ENCODE data around the gene ENOX1. TPM values are rescaled to one million over a fixed set of nuclear protein-coding genes. Genes with fewer than 3 reads are reported as not detected.

The ENOX1 gene
- total RNA-seq, 1 donor from 2014 or later, result 1.7 TPM

DNA sequence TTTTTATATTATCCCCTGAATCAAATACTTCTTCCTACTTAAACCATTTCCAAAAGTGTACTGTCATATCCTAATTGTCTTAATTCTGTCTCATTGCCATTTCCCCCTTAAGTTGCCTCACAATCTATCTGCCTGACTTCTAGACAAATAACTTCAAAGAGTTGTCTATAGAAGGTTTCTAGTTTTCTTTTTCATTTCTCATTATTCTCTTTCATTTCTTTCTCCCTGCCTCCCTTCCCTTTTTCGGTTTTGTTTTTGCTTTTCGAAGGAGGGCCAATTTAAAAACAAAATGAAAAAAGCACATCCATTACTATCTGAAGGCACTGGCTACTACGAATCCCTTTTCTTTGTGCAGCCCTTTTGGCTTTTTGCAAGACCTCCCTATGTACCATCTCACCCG is 396.2 kb downstream of the ENOX1 start:
- no peak for DNase-seq (ENCODE audit: low spot score)
- TF ChIP-seq, protein P1, sequence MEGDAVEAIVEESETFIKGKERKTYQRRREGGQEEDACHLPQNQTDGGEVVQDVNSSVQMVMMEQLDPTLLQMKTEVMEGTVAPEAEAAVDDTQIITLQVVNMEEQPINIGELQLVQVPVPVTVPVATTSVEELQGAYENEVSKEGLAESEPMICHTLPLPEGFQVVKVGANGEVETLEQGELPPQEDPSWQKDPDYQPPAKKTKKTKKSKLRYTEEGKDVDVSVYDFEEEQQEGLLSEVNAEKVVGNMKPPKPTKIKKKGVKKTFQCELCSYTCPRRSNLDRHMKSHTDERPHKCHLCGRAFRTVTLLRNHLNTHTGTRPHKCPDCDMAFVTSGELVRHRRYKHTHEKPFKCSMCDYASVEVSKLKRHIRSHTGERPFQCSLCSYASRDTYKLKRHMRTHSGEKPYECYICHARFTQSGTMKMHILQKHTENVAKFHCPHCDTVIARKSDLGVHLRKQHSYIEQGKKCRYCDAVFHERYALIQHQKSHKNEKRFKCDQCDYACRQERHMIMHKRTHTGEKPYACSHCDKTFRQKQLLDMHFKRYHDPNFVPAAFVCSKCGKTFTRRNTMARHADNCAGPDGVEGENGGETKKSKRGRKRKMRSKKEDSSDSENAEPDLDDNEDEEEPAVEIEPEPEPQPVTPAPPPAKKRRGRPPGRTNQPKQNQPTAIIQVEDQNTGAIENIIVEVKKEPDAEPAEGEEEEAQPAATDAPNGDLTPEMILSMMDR (IDR thresholded peaks at IDR 0.05; ENCODE audit: unreplicated experiment), result no peak
- no peaks in the 10 kb centered on the region for H3K9me3 Mint-ChIP-seq (ENCODE audit: unreplicated experiment)
- H3K4me1 Mint-ChIP-seq (ENCODE audit: unreplicated experiment), result no peaks in the 10 kb centered on the region
- peaks cover 2% of the 10 kb centered on the region for H3K27me3 Mint-ChIP-seq (ENCODE audit: unreplicated experiment)
- no peak overlapping the region for H3K4me3 Mint-ChIP-seq (ENCODE audit: unreplicated experiment)
- H3K27ac Mint-ChIP-seq (ENCODE audit: unreplicated experiment), result no peak overlapping the region
- no peaks in the 10 kb centered on the region for H3K36me3 Mint-ChIP-seq (ENCODE audit: low read depth, unreplicated experiment)

DNA sequence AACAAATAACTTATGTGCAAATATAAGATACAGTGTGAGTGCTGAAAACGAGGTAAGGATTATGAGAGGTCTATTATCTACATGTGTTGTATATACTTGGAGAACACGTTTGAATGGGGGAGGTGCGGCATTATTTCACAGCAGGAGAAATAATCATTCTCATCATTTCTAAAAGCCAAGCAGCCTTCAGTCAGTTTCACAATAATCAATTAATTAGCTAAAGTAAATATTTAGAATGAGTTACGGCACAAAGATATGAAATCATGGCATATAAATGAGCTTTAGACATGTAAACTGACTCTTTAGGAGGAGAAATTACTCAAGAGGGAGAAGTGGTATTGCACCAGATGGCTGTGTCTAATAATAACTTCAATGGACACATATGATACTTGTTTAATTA is 396.8 kb downstream of the ENOX1 start:
- H3K4me1 Mint-ChIP-seq (ENCODE audit: unreplicated experiment), result no peaks in the 10 kb centered on the region
- no peak overlapping the region for H3K4me3 Mint-ChIP-seq (ENCODE audit: unreplicated experiment)
- TF ChIP-seq, protein P1 (IDR thresholded peaks at IDR 0.05; ENCODE audit: unreplicated experiment), result no peak
- no peaks in the 10 kb centered on the region for H3K9me3 Mint-ChIP-seq (ENCODE audit: unreplicated experiment)
- H3K27ac Mint-ChIP-seq (ENCODE audit: unreplicated experiment), result no peak overlapping the region
- H3K36me3 Mint-ChIP-seq (ENCODE audit: low read depth, unreplicated experiment), result no peaks in the 10 kb centered on the region
- no peak for DNase-seq (ENCODE audit: low spot score)
- no peaks in the 10 kb centered on the region for H3K27me3 Mint-ChIP-seq (ENCODE audit: unreplicated experiment)

DNA sequence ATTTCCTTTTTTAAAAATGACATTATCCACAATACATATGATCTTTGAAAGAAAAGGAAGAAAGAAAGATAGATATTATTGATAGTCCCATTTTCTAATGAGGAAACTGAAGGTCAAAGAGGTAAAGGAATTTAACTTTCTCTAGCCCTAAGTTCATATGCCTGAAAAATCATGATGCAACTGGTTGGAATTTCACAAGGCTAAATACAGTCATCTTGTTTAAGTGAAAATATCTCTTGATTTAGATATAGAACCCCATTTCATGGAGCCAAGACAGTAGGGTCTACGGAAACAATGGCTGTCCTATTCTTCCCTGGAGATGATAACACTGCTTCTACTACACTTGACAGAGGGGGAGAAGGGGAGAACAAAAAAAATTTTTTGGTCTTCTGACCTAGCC is 397.2 kb downstream of the ENOX1 start:
- no peak for DNase-seq (ENCODE audit: low spot score)
- Mint-ChIP-seq H3K9me3 (ENCODE audit: unreplicated experiment) (no peaks in the 10 kb centered on the region), H3K27me3 (ENCODE audit: unreplicated experiment) (no peaks in the 10 kb centered on the region), H3K4me3 (ENCODE audit: unreplicated experiment) (no peak overlapping the region), H3K36me3 (ENCODE audit: low read depth, unreplicated experiment) (no peaks in the 10 kb centered on the region), H3K4me1 (ENCODE audit: unreplicated experiment) (no peaks in the 10 kb centered on the region), H3K27ac (ENCODE audit: unreplicated experiment) (no peak overlapping the region)
- TF ChIP-seq, protein P1 (IDR thresholded peaks at IDR 0.05; ENCODE audit: unreplicated experiment), result no peak

DNA sequence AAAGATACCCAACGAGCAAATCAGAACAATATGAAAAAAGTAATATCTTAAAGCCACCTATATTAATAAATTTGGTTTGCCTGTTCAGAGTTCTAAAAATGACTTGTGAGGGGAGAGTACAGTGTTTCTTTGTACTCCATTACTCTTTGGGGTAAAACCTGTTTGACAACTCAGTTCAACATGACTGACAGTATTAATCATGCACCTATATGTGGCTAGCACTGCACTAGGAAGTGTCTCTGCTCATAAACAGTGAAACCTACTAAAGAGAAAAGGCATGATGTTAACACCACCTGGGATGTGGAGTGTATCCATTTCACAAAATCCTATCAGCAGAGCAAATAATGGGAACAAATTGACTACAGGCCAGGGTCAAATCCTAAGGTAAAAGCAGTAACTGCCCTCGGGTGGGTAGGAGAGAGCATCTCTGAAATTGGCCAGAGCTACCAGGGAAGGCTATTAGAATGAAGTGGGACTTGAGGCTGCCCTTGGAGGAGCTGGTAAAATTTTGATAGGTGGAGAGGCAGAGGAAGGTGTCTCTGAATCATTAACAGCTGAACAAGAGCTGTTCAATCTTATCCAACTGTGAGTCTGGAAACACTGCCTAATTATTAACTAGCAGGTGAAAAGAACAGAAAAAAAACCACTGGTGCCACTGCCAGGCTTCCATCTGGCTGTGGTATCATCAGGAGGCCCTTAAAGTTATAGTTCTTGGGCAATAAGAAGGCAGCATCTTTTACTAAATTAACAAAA is 398.3 kb downstream of the ENOX1 start:
- Mint-ChIP-seq H3K27ac (ENCODE audit: unreplicated experiment) (no peak overlapping the region), H3K4me3 (ENCODE audit: unreplicated experiment) (no peak overlapping the region), H3K4me1 (ENCODE audit: unreplicated experiment) (no peaks in the 10 kb centered on the region), H3K36me3 (ENCODE audit: low read depth, unreplicated experiment) (no peaks in the 10 kb centered on the region), H3K9me3 (ENCODE audit: unreplicated experiment) (no peaks in the 10 kb centered on the region), H3K27me3 (ENCODE audit: unreplicated experiment) (no peaks in the 10 kb centered on the region)
- TF ChIP-seq, protein P1 (IDR thresholded peaks at IDR 0.05; ENCODE audit: unreplicated experiment), result no peak
- no peak for DNase-seq (ENCODE audit: low spot score)

DNA sequence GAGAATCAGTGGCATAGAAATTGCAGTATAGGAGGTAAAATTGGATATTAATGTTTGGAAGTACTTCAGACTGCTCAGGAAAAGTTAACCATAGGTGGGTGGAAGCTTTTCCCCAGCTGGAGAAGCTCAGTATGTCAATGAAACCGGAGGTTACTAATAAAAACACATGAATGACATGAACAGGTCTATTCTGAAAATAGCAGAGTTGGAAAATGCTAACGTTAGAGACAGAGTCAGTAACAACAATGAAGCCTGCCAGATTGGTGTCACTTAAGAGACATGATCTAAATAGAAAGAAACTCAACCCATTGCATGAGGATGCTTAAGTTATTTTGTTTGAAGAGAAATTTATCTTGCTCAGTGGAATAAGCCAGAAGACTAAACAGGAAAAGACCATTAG is 398.9 kb downstream of the ENOX1 start:
- no peak overlapping the region for H3K27ac Mint-ChIP-seq (ENCODE audit: unreplicated experiment)
- no peaks in the 10 kb centered on the region for H3K4me1 Mint-ChIP-seq (ENCODE audit: unreplicated experiment)

More for the DNA sequence above, 398.9 kb downstream of the ENOX1 start:
- H3K9me3 Mint-ChIP-seq (ENCODE audit: unreplicated experiment), result no peaks in the 10 kb centered on the region
- H3K36me3 Mint-ChIP-seq (ENCODE audit: low read depth, unreplicated experiment), result no peaks in the 10 kb centered on the region
- DNase-seq (ENCODE audit: low spot score), result no peak
- no peak overlapping the region for H3K4me3 Mint-ChIP-seq (ENCODE audit: unreplicated experiment)
- no peaks in the 10 kb centered on the region for H3K27me3 Mint-ChIP-seq (ENCODE audit: unreplicated experiment)
- TF ChIP-seq, protein P1 (IDR thresholded peaks at IDR 0.05; ENCODE audit: unreplicated experiment), result no peak
